Measurements from ENCODE around the gene SNX6. TPM values are rescaled to one million over a fixed set of nuclear protein-coding genes. Genes with fewer than 3 reads are reported as not detected.
"Not testable (repeated sequence)": the region's sequence is repeated elsewhere in the genome, so short reads cannot be mapped to it uniquely, and the experiment has no call there.

SNX6 gene
- total and polyA plus RNA-seq, 7 experiments from 2014 or later, result 56.6 to 114 (median 63.7) TPM

DNA sequence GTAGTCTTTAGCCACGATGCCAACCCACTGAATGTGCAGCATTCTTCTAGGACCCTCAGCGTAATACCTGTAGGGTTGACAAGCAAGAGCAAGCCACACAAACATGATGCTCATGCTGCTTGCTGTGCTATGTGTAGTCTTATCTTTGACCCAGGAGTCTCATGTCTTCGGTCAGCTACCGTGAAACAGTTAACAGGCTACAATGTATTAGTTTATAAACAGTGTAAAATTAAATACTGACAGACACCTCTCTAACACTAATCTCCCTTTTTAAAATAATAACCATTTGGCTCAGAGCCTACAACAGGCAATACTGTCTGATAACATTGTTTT lies 92.3 kb downstream of the SNX6 start:
- Histone ChIP-seq H3K27ac (ENCODE audit: low read depth, low read length) (peak overlapping the region; percentile 97), H3K4me3 (ENCODE audit: low read length) (no peak overlapping the region), H3K4me1 (ENCODE audit: control insufficient read depth in 2 of 2, insufficient read depth in 2 of 2, low read length in 2 of 2) (peaks cover 18 to 24% of the 10 kb centered on the region in 2 donors), H3K36me3 (ENCODE audit: control insufficient read depth in 2 of 3, insufficient read depth in 3 of 3, low read length in 3 of 3) (peaks cover 6 to 43% (median 11%) of the 10 kb centered on the region in 3 experiments), H3K27me3 (ENCODE audit: control insufficient read depth in 2 of 2, insufficient read depth in 2 of 2, low read length in 2 of 2) (no peaks in the 10 kb centered on the region), H3K9me3 (ENCODE audit: control insufficient read depth in 2 of 3, low read length in 3 of 3) (no peaks in the 10 kb centered on the region)
- ChIA-PET POLR2A (interaction anchor here (0.6 to 2.1 kb wide), 6 partner anchors 14 to 445 kb away, joined by 4 to 5 read pairs (median 4); partner anchors contain the start of genes BAZ1A and SRP54), CTCF (no interaction called here)
- Mint-ChIP-seq H3K27ac (peak overlapping the region in 5 of 9 donors; percentile 8 to 100 (median 80)), H3K4me1 (peaks cover 5 to 54% (median 40%) of the 10 kb centered on the region in 7 donors), H3K36me3 (peaks cover 6 to 13% (median 10%) of the 10 kb centered on the region in 5 donors), H3K9me3 (peaks cover 0 to 3% (median 0%) of the 10 kb centered on the region in 11 donors), H3K27me3 (no peaks in the 10 kb centered on the region), H3K4me3 (peak overlapping the region; percentile 12 to 99 (median 69))
- DNase-seq (no peak), ATAC-seq (no peak)
- intact Hi-C loops (cut with micrococcal nuclease), result loop anchor here (5.0 to 10.0 kb wide), 11 partner anchors 35 to 1270 kb away; partner anchors contain the start of genes PPP2R3C (in 2 of the 2), PRORP (in 2 of the 2), RALGAPA1 (in 2 of the 2) and SPTSSA (in 2 of the 2)

DNA sequence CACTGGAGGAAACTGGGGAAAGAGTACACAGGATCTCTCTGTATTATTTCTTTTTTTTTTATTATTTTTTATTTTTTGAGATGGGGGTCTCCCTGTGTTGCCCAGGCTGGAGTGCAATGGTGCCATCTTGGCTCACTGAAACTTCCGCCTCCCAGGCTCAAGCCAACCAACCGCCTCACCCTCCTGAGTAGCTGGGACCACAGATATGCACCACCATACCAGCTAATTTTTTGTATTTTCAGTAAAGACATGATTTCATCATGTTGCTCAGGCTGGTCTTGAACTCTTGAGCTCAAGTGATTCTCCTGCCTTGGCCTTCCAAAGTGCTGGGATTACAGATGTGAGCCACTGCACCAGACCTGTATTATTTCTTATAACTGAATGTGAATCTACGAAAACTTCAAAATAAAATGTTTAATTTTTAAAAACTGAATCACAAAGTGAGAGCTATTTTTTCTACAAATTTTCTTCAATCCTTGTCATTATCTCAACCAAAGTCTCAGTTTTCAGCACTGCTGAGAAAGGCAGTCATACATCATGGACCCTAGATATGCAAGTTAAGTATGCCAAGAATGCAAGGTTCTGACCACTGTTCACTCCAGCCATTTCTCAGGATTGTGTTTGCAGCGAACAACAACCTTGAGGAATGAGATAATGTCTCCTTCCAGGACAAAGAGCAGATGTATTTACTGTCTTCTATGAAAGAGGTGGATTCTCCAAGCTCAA lies 92.8 kb downstream of the SNX6 start:
- no peaks in the 10 kb centered on the region for H3K27me3 ChIP-seq (ENCODE audit: control insufficient read depth in 2 of 2, insufficient read depth in 2 of 2, low read length in 2 of 2)
- peak overlapping the region; percentile 97 for H3K27ac ChIP-seq (ENCODE audit: low read depth, low read length)
- H3K4me1 ChIP-seq (ENCODE audit: control insufficient read depth in 2 of 2, insufficient read depth in 2 of 2, low read length in 2 of 2), result peaks cover 18 to 24% of the 10 kb centered on the region in 2 donors
- Mint-ChIP-seq H3K27me3 (no peaks in the 10 kb centered on the region), H3K4me1 (peaks cover 5 to 54% (median 40%) of the 10 kb centered on the region in 7 donors), H3K27ac (peak overlapping the region in 4 of 9 donors; percentile 21 to 100 (median 88)), H3K4me3 (peak overlapping the region; percentile 12 to 99 (median 54)), H3K9me3 (peaks cover 0 to 3% (median 0%) of the 10 kb centered on the region in 11 donors), H3K36me3 (peaks cover 6 to 13% (median 10%) of the 10 kb centered on the region in 5 donors)
- ATAC-seq (no peak), DNase-seq (no peak)
- intact Hi-C loops (cut with micrococcal nuclease), result loop anchor here (5.0 to 10.0 kb wide), 11 partner anchors 35 to 1270 kb away; partner anchors contain the start of genes PPP2R3C (in 2 of the 2), PRORP (in 2 of the 2), RALGAPA1 (in 2 of the 2) and SPTSSA (in 2 of the 2)
- no peak overlapping the region for H3K4me3 ChIP-seq (ENCODE audit: low read length)
- no peaks in the 10 kb centered on the region for H3K9me3 ChIP-seq (ENCODE audit: control insufficient read depth in 2 of 3, low read length in 3 of 3)
- ChIA-PET POLR2A (interaction anchor here (0.6 to 2.1 kb wide), 5 partner anchors 13 to 338 kb away, joined by 3 to 5 read pairs (median 4); partner anchors contain the start of gene BAZ1A), CTCF (no interaction called here)
- H3K36me3 ChIP-seq (ENCODE audit: control insufficient read depth in 2 of 3, insufficient read depth in 3 of 3, low read length in 3 of 3), result peaks cover 6 to 48% (median 14%) of the 10 kb centered on the region in 3 experiments

DNA sequence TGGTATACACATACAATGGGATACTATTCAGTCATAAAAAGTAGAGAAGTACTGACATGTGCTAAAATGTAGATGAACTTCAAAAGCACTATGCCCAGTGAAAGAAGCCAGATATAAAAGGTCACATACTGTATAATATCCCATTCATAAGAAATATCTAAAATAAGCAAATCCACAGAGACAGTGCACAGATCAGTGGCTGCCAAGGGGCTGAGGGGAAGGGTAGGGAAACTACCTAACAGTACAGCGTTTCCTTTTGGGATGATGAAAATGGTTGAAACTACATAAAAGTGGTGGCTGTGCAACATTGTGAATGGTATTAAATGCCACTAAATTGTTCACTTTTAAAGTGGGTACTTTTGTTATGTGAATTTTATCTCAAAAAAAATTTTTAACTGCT lies 102.4 kb downstream of the SNX6 start:
- H3K27me3 Mint-ChIP-seq, result no peaks in the 10 kb centered on the region
- H3K4me3 Mint-ChIP-seq, result no peak overlapping the region

DNA sequence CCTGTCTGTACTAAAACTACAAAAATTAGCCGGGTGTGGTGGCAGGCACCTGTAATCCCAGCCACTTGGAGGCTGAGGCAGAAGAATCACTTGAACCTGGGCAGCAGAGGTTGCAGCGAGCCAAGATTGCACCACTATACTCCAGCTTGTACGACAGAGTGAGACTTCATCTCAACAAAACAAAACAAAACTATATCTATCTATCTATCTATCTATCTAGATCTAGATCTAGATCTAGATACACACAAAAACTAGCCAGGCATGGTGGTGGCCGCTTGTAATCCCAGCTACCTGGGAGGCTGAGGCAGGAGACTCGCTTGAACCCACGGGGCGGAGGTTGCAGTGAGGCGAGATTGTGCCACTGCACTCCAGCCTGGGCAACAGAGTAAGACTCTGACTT lies 105.7 kb downstream of the SNX6 start:
- intact Hi-C loops (cut with micrococcal nuclease); H3K4me1 ChIP-seq (ENCODE audit: control insufficient read depth in 2 of 2, insufficient read depth in 2 of 2, low read length in 2 of 2); H3K4me1 Mint-ChIP-seq; CTCF ChIA-PET; H3K4me3 ChIP-seq (ENCODE audit: low read length); ATAC-seq; H3K9me3 Mint-ChIP-seq; H3K27ac ChIP-seq (ENCODE audit: low read depth, low read length); H3K4me3 Mint-ChIP-seq; H3K27me3 Mint-ChIP-seq; DNase-seq; H3K9me3 ChIP-seq (ENCODE audit: control insufficient read depth in 2 of 3, low read length in 3 of 3); H3K27me3 ChIP-seq (ENCODE audit: control insufficient read depth in 2 of 2, insufficient read depth in 2 of 2, low read length in 2 of 2): not testable (repeated sequence)
- Mint-ChIP-seq H3K36me3 (peaks cover 17 to 46% (median 43%) of the 10 kb centered on the region in 5 donors), H3K27ac (peak overlapping the region in 1 of 9 donors; percentile 10)
- POLR2A ChIA-PET, result interaction anchor here (0.9 to 1.1 kb wide), 2 partner anchors 13 to 61 kb away, joined by 3 to 5 read pairs; no protein-coding TSS in a partner anchor
- peaks cover 31 to 94% (median 47%) of the 10 kb centered on the region in 3 experiments for H3K36me3 ChIP-seq (ENCODE audit: control insufficient read depth in 2 of 3, insufficient read depth in 3 of 3, low read length in 3 of 3)

More for the DNA sequence above, 102.4 kb downstream of the SNX6 start:
- H3K4me1 Mint-ChIP-seq, result peaks cover 0 to 7% (median 0%) of the 10 kb centered on the region in 7 donors
- intact Hi-C loops (cut with micrococcal nuclease), result no loop called here
- no peak for DNase-seq
- H3K36me3 ChIP-seq (ENCODE audit: control insufficient read depth in 2 of 3, insufficient read depth in 3 of 3, low read length in 3 of 3), result peaks cover 25 to 90% (median 35%) of the 10 kb centered on the region in 3 experiments
- H3K36me3 Mint-ChIP-seq, result peaks cover 9 to 26% (median 23%) of the 10 kb centered on the region in 5 donors
- no peaks in the 10 kb centered on the region for H3K4me1 ChIP-seq (ENCODE audit: control insufficient read depth in 2 of 2, insufficient read depth in 2 of 2, low read length in 2 of 2)
- H3K27ac ChIP-seq (ENCODE audit: low read depth, low read length), result no peak overlapping the region
- H3K9me3 ChIP-seq (ENCODE audit: control insufficient read depth in 2 of 3, low read length in 3 of 3), result no peaks in the 10 kb centered on the region
- ChIA-PET CTCF (no interaction called here), POLR2A (no interaction called here)
- H3K4me3 ChIP-seq (ENCODE audit: low read length), result no peak overlapping the region
- H3K27me3 ChIP-seq (ENCODE audit: control insufficient read depth in 2 of 2, insufficient read depth in 2 of 2, low read length in 2 of 2), result no peaks in the 10 kb centered on the region
- H3K9me3 Mint-ChIP-seq, result no peaks in the 10 kb centered on the region
- no peak for ATAC-seq
- H3K27ac Mint-ChIP-seq, result peak overlapping the region in 2 of 9 donors; percentile 29 to 36

DNA sequence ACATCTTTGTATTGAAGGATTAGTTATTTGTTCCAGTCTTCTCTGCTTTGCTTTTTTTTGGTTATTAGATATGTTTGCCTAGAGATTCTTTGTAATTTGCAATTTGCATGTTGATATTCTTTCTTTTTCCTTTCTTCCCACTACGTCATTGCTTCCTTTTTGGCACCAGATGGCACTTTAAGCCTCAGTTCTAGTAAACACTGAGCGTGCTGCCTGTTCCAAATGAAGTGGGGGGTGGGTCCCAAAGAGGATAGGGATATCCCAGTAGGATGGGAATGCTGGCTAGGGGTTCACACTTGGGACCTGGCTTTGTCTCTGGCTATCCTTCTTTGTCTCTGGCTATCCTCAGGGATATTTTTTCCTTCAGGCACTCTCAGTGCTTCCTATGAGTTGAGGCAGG lies 107.5 kb downstream of the SNX6 start:
- Mint-ChIP-seq H3K36me3 (peaks cover 17 to 59% (median 52%) of the 10 kb centered on the region in 5 donors), H3K4me1 (peaks cover 0 to 6% (median 0%) of the 10 kb centered on the region in 7 donors), H3K4me3 (no peak overlapping the region), H3K27ac (peak overlapping the region in 2 of 9 donors; percentile 34 to 57), H3K9me3 (no peaks in the 10 kb centered on the region), H3K27me3 (no peaks in the 10 kb centered on the region)
- Histone ChIP-seq H3K27ac (ENCODE audit: low read depth, low read length) (no peak overlapping the region), H3K27me3 (ENCODE audit: control insufficient read depth in 2 of 2, insufficient read depth in 2 of 2, low read length in 2 of 2) (no peaks in the 10 kb centered on the region), H3K4me3 (ENCODE audit: low read length) (no peak overlapping the region), H3K36me3 (ENCODE audit: control insufficient read depth in 2 of 3, insufficient read depth in 3 of 3, low read length in 3 of 3) (peaks cover 37 to 87% (median 48%) of the 10 kb centered on the region in 3 experiments), H3K4me1 (ENCODE audit: control insufficient read depth in 2 of 2, insufficient read depth in 2 of 2, low read length in 2 of 2) (no peaks in the 10 kb centered on the region), H3K9me3 (ENCODE audit: control insufficient read depth in 2 of 3, low read length in 3 of 3) (no peaks in the 10 kb centered on the region)
- POLR2A ChIA-PET, result no interaction called here
- ATAC-seq (no peak), DNase-seq (no peak)
- CTCF ChIA-PET, result no interaction called here
- intact Hi-C loops (cut with micrococcal nuclease), result no loop called here

DNA sequence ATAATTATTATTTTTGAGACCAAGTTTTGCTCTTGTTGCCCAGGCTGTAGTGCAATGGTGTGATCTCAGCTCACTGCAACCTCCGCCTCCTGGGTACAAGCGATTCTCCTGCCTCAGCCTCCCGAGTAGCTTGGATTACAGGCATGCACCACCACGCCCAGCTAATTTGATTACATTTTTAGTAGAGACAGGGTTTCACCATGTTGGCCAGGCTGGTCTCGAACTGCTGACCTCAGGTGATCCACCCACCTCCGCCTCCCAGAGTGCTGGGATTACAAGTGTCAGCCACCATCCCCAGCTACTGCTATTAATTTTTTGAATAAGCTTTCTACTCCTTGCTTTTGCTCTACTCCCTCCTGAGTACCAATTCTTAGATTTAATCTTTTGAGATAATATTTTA lies 108.9 kb downstream of the SNX6 start:
- H3K27ac ChIP-seq (ENCODE audit: low read depth, low read length); H3K4me1 ChIP-seq (ENCODE audit: control insufficient read depth in 2 of 2, insufficient read depth in 2 of 2, low read length in 2 of 2); H3K4me1 Mint-ChIP-seq; H3K9me3 ChIP-seq (ENCODE audit: control insufficient read depth in 2 of 3, low read length in 3 of 3); H3K27me3 ChIP-seq (ENCODE audit: control insufficient read depth in 2 of 2, insufficient read depth in 2 of 2, low read length in 2 of 2); H3K27me3 Mint-ChIP-seq; H3K27ac Mint-ChIP-seq; ATAC-seq; H3K4me3 ChIP-seq (ENCODE audit: low read length); H3K4me3 Mint-ChIP-seq; intact Hi-C loops (cut with micrococcal nuclease); DNase-seq; H3K9me3 Mint-ChIP-seq; POLR2A ChIA-PET: not testable (repeated sequence)
- H3K36me3 Mint-ChIP-seq, result peaks cover 13 to 65% (median 57%) of the 10 kb centered on the region in 5 donors
- CTCF ChIA-PET, result interaction anchor here (0.7 kb wide), 1 partner anchor 475 kb away, joined by 3 read pairs; no protein-coding TSS in a partner anchor
- peaks cover 33 to 73% (median 48%) of the 10 kb centered on the region in 3 experiments for H3K36me3 ChIP-seq (ENCODE audit: control insufficient read depth in 2 of 3, insufficient read depth in 3 of 3, low read length in 3 of 3)
